NCI-H2081 treated with DMSO at 0.1 percent for 48 hours (cell line): ENCODE results near the gene PAOX.
"Not testable (repeated sequence)": the region's sequence is repeated elsewhere in the genome, so short reads cannot be mapped to it uniquely, and the experiment has no call there.

Source experiments
- DNase-seq: peaks from one replicate; lab custom pipeline; 2025; lab: John Stamatoyannopoulos, UW

The PAOX gene

DNA sequence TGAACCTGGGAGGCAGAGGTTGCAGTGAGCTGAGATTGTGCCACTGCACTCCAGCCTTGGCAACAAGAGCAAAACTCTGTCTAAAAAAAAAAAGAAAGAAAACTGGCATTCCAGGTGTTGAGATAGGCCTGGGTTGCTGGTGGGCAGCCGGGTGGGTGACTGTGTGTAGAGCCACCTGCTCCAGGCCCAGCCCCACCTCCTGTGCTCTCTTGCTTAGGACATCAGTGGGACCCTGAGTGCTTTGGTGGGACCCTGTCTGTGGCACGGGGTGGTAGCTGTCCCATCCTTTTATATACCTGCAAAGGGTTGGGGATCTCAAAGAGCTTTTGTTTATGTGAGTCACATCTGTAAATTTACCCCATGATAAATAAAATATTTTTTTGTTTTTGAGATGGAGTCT, 6.2 kb downstream of the PAOX start:
- DNase-seq = no peak

DNA sequence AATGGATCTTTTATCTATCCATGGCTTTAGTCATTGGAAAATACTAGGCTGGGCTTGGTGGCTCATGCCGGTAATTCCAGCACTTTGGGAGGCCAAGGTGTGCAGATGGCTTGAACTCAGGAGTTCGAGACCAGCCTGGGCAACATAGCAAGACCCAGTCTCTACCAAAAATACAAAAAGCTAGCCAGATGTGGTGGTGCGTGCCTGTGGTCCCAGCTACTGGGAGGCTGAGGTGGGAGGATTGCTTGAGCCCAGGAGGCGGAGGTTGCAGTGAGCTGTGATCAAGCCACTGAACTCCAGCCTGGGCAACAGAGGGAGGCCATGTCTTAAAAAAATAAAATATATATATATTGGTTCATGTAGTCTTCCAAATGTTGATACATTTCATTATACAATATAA, 7.9 kb downstream of the PAOX start:
- DNase-seq = not testable (repeated sequence)

DNA sequence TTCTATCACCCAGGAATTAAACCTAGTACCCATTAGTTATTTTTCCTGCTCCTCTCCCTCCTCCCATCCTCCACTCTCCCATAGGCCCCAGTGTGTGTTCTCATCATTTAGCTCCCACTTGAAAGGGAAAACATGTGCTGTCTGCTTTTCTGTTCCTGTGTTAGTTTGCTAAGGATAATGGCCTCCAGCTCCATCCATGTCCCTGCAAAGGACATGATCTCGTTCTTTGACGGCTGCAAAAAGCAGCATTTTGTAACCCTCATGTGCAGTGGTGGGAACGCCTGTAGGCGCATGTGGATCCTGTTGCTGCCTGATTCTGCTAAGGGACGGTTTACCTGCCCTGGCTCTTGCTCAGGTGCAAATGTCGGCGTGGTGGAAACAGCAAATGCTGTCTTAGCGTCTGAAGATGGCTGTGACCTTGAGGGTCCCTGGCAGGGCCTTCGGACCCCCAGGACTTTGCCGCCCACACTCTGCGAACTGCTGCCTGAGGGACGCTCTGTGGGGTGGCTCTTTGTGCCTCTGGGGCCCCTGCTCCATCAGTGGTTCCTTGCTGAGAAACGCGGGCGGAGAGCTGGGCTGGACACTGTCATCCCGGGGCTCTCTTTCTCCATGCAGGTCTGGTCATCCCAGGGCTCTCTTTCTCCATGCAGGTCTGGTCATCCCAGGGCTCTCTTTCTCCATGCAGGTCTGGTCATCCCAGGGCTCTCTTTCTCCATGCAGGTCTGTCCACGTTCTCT, 9.3 kb downstream of the PAOX start:
- DNase-seq = no peak

DNA sequence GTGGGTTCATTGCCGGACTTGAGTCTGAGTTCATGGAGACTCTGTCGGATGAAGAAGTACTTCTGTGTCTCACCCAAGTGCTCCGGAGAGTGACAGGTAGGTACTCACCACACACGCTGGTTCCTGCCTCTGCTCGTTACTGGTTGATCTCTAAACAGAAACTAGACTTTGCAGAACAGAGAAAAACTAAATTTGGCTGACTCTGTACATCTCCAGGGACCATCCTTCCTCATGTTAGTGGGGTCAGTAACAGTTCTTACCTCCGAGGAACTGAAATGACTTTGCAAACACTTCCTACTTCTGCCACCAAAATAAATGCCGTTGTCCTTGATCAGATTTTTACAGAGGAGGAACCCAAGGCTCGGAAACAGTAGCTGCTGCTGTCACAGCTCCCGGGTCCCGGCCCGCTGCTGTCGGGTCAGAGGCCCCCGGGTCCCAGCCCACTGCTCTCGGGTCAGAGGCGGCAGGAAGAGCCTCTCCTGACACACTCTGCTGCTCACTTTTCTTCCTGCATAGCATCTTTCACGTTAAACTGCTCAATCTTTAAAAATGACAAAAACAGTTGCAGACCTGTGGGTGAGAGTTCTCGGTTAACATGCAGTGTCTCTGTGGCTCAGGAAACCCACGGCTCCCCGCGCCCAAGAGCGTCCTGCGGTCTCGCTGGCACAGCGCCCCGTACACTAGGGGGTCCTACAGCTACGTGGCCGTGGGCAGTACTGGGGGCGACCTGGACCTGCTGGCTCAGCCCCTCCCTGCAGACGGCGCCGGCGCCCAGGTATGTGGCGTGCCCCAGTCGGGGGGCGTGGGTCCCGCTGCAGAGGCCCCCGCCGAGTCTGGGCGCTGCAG, 10.1 kb downstream of the PAOX start:
- DNase-seq = no peak

DNA sequence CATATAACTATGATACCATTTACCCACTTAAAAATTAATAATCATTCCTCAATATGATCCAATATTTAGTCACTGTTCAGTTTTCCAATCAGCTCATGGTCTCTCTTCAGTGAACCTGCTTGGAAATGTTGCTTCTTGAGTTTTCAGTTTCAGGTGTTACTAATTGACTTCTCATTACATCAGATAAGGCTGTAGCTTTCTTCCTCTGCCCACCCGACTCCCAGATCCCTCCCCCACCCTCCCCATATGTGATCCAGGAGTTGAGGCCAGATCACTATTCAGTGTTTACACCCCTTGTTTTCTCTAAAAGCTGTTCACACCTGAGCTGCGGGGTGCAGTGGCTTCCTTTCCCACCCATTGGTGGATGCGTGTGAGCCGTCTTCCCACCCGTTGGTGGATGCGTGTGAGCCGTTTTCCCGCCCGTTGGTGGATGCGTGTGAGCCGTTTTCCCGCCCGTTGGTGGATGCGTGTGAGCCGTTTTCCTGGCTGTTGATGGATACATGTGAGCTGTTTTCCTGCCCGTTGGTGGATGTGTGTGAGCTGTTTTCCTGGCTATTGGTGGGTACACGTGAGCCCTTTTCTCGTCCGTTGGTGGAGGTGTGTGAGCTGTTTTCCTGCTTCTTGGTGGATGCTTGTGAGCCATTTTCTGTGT, 11.7 kb downstream of the PAOX start:
- no peak for DNase-seq

DNA sequence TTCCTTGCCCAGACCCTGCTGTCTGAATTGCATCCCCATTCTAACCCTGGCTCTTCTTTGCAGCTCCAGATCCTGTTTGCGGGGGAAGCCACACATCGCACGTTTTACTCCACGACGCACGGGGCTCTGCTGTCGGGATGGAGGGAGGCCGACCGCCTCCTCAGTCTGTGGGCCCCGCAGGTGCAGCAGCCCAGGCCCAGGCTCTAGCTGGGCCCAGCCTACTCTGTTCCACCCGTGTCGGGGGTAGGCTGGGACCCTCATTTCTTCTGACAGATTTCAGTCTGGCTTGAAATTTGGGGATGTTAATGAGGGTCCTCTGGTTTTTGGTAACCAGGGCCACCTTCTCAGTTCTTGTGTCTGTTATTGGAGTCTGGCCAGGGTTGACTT, 12.2 kb downstream of the PAOX start:
- no peak for DNase-seq

DNA sequence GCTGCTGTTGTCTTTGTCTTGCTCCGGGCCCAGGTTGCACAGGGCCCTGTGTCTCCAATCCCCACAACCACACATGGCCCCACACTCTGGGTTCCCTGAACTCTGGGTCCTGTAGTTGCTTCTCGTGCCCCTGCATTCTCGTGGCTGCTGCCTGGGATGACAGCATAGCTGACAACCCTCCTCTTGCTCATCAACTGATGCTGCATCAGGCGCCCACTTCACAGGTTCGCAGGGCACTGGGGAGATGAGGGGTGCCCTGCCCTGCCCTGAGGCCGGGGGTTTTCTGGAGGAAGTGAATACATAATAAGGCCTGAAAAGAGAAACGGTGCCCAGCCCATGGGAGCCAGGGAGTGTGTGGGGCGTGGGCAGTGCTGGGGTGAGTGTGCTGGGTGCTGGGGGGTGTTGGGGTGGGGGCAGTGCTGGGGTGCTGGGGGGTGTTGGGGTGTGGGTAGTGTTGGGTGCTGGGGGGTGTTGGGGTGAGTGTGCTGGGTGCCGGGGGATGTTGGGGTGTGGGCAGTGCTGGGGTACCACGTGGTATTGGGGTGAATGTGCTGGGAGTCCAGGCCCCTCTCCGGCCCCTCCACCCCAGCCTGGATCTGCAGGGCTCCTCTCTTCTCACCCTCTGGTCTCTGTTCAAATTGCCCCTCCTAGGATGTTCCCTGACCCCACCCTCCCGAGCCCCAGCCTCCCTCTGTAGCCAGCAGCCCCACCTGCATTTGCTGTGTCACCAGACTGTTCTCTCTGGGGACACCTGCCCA, 12.9 kb downstream of the PAOX start:
- DNase-seq = no peak

DNA sequence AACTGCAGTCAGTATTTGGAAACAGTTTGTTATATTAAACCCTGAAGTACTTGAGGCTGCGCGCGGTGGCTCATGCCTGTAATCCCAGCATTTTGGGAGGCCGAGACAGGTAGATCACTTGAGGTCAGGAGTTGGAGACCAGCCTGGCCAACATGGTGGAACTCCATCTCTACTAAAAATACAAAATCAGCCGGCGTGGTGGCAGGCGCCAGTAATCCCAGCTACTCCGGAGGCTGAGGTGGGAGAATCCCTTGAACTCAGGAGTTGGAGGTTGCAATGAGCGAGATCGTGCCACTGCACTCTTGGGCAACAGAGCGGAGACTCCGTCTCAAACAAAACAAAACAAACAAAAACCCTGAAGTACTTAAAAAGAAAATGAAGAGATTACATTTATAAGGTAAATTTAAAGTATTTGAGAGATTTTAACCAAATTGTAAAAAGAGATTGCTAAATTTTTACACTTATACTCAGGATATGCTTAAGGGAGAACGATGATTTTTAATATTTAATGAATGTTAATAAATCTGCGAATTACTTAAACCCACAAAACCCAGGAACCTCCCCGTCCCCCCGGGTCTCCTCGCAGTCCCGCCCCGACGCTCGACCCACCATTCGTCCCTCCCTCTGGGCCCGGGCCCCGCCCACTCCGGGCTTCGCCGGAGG, 14.5 kb downstream of the PAOX start:
- DNase-seq = no peak

DNA sequence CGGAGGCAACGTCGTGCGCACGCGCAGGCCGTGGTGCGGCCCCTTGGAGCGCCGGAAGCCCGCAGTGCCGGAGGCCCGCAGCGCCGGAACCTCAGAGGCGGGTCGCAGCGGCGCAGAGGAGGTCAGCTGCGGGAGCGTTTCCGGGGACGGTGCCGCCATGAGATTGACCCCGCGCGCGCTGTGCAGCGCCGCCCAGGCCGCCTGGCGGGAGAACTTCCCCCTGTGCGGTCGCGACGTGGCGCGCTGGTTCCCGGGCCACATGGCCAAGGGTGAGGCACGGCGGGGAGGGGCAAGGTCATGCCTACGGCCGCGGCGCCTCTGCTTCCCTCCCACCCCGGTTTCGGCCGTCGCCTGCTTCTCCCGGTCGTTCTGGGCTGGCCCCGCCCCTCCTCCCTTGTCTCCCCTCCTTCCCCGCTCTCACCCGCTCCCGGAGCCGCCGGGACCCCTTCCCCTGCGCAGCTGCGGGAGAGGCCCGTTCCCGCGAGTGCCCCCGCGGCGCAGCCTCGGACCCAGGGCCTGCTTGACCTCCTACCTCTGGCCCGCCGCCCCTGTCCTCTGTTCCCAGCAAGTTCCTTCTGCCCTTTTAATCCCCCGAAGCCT, 15.1 kb downstream of the PAOX start, which contains the start of gene MTG1:
Gene MTG1, plus strand, starts transcription at position 94 of the 600 bp plus-strand sequence. Its CDS starts 64 bp downstream, at position 158.
- peak; percentile 42 for DNase-seq

DNA sequence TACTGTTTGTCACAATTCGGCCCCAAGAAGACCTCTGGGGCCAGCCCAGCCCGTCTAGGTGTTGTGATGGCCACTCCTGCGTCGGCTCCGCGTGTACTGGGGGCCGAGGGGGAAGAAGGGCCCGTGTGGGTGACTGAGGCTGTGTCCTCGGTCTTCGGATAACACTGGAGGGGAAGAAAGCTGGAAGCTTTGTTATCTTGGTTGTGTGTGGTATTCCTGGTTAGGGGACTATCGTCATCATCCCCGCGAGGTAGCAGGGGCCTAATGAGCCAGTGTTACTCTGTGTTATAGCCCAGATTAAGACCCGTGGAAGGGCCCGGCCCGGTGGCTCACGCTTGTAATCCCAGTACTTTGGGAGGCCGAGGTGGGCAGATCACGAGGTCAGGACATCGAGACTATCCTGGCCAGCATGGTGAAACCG, 15.7 kb downstream of the PAOX start:
- DNase-seq = no peak

DNA sequence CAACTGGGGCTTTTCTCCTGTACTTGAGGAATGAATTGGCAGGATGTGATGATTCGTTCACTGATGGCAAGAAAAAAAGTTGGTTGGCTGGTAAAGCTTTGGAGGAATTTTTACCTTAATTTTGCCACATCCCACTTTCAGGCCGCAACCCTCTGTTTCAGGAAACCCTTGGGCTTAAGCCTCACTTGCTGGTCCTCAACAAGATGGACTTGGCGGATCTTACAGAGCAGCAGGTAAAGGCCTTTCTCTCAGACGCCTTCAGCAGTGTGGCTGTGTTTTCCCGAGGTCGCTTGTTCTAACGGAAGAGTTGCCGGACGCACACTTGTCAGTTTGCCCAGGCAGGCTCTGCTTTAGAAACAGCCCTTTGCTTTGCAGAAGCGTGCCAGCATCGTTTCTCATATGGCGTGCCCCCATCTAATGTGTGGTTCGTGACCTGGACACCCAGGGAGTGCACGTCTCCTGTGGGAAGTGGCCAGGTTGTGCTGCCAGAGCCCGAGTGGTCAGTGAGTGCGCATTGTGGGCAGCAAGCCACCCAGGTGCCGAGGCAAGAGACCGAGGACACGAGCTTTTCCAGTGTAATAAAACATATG, 17.1 kb downstream of the PAOX start:
- no peak for DNase-seq

DNA sequence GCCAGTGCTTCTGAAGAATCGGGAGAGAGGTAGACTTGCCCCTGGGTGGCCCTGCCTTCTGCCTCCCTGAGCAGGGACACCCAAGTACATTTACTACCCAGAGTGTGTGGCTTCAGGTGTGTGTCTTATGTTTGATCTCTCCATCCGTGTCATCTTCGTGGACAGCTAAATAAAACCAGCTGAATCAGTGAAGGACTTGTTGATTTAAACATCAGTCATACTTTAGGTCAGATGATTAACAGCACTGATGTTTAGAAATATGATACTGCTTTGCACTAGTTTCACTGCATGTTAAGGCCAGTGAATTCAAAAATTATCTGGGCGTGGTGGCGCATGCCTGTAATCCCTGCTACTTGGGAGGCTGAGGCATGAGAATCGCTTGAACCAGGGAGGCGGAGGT, 18.9 kb downstream of the PAOX start:
- no peak for DNase-seq

DNA sequence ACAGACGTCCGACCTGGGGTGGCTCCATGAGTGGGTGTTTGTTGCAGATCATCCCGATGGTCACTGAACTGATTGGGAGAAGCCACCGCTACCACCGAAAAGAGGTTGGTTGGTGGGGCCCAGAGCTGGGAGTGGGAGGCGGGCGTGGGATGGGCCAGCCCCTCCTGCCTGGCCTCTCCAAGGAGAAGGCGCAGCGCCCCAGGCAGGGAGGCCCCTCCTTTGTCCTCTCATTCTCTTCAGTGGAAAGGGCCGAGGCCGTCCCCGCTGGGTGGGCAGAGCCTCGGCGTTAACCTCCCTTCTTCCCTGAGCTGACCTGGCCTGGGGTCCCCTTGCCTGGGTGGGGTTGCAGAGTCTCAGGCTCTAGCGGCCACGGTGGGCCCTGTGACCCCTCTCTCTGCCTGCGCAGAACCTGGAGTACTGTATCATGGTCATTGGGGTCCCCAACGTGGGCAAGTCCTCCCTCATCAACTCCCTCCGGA, 20.1 kb downstream of the PAOX start:
- no peak for DNase-seq

DNA sequence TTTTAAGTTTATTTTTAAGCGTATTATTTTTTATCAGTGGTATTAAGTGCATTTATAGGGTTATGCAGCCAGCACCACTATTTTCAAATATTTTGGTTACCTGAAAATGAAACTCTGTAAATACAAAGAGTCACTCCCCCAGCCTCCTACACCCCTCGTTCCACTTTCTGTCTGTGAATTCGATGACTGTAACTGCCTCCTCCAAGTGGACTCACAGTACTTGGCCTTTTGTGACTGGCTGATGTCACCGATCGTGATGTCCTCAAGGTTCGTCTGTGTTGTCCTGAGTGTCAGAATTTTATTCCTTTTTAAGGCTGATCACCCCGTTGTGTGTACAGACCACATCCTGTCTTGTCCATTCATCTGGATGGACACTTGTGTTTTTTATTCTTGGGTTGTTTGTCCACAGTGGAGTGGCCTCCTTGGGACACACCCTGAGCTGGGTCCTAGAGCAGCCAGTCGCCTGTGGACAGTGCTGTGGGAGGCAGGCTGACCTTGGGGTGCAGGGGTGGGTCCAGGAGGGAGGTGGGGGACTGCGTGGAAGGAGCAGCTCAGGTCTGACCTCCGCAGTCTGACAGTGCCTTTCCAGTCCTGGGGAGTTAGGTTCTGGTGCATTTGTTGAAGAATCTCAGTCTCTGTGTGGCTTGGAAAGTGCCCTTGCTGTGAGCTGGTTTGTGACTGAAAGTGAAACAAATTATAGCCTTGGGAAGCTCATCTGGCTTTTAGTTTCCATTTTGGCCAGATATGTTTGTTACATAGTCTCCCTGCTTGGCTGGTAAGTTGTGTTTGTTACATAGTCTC, 21.8 kb downstream of the PAOX start:
- no peak for DNase-seq

DNA sequence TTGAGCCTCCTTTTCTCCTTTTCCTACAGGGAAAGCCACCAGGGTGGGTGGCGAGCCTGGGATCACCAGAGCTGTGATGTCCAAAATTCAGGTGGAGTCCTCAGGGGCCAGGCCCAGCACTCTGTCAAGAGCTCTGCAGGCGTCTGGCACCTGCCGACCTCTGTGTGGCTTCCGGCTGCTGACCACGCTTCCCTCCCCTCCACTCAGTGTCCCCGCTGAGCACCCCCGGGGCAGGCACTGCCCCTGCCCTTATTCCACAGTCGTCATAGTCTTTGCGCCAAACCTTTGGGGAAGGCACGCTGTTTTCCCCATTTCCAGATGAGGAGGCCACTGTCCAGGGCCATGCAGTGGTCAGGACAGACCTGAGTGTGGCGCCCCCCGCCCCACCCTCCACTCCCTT, 22.4 kb downstream of the PAOX start:
- no peak for DNase-seq

DNA sequence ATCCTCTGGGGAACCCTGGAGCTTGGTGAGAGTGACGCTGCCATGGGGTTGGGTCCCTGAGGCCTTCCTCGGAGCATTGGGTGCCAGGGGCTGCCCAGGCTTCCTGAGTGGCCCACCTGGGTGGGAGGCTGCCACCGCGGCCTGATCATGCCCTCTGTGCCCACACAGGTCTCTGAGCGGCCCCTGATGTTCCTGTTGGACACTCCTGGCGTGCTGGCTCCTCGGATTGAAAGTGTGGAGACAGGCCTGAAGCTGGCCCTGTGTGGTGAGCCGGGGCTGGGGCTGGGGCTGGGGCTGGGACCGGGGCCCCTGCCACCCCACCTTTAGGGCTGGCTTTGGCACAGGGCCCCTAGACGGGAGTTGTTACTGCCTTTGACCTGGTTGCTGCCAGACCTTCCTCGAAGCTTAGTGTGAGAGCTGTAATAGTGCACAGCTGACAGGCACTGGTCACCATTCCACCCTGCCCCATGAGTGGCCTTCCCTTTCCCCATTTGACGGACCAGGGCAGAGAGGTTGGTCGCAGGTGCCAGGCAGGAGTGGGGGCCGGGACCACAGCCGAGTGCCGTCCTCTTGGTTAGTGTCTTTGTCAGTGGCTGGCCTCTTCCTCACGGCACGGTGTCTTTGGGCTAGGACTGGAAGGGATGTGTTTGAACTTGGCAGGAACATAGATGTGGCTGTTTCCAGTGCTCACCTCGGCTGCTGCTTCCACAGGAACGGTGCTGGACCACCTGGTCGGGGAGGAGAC, 23.1 kb downstream of the PAOX start:
- DNase-seq = no peak

DNA sequence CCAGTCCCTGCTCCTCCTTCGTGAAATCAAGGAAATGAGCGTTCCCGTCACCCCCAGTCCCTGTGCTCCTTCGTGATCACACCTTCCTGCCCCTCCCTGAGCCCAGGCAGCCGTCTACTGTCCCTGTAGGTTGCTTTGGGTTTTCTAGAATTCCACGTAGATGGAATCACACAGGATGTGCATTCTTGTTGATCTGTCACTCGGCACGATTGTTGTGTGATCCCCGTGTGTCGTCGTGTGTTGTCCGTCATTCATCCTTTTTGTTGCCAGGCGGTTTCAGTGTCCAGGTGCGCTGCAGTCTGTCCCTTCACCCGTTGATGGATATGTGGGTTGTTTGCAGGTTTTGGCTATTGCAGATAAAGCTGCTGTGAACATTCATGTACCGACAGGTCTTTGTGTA, 24.3 kb downstream of the PAOX start:
- no peak for DNase-seq

DNA sequence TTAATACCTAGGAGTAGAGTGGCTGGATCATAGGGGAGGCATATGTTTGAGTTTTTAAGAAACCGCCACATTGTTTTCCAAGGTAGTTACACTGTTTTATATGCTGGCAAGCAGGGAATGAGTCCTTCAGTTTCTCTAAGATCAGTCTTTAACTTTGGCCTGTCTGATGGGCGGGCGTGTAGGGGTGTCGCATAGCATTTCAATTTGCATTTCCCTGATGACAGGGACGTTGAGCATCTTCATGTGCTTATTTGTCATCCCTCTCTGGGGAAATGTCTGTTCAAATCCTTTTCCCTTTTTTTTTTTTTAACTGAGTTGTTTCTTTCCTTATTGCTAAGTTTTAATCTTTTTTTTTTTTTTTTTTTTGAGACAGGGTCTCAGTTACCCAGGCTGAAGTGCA, 24.7 kb downstream of the PAOX start:
- DNase-seq = no peak

DNA sequence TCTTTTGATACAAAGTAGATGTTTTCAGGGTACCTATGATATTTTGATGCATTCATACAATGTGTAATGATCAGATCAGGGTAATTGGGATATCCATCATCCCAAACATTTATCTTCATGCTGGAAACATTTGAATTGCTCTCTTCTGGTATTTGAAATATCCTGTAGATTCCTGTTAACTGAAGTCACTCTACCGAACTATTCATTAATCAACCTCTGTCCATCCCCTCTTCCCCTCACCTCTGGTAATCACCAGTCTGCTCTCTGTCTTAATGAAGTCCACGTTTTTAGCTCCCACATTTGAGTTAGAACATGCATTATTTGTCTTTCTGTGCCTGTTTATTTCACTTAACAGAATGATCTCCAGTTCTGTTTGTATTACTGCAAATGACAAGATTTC, 26.2 kb downstream of the PAOX start:
- DNase-seq = no peak
